Stimulated activated naive CD8-positive, alpha-beta T cell treated with anti-CD3 and anti-CD28 coated beads, Interleukin-15, Interleukin-2, amounts not matched to agents 100 U/mL and 50 U/mL, for 24 hours (primary cell): ENCODE measurements around the gene FZD10.

Source experiments
- ATAC-seq: fragments of 150-1000 bp; cut with Tn5 transposase; one replicate; pipeline ENCODE4 v1.10.0; 2021
- DNase-seq: peaks from one replicate; pipeline ENCODE4 v3.0.0; 2021

FZD10 gene

GRCh38 chr12:130154276-130155070, 7.8 kb upstream of the FZD10 start:
- DNase-seq: no peak
- ATAC-seq: no peak

- DNase-seq (no peak), ATAC-seq (no peak)
These were observed 6.7 kb upstream of the FZD10 start for GRCh38 chr12:130155416-130156073.

DNA sequence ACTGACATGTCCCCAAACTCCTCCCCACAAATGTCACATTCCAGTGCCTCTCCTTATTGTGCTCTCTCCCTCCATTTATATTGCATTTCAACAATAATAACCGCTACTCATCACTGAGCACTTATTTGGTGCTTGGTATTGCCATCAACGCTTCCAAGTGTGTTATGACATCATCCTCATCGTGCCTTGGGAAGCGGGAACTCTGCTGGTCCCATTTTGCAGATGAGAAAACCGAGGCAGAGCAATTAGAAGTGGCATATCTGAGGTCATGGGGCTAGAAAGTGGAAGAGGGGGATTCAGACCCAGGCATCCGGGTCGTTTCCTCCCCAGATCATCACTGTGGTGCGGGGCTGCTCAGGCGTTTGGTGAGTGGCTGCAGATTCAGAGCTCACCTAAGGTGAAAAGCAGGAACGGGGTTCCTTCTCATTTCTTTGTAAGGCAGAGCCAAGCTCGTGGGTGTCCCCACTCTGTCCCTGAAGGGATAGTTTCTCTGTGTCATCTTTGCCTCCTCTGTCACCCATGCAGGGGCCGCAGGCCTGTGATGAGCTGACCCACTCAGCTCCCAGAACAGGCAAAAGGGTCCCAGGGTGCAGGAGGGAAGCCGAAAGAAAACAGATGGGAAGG, 5.5 kb upstream of the FZD10 start:
- DNase-seq (no peak), ATAC-seq (no peak)

GRCh38 chr12:130157998-130158753, 4.1 kb upstream of the FZD10 start:
- DNase-seq (no peak), ATAC-seq (no peak)

DNA sequence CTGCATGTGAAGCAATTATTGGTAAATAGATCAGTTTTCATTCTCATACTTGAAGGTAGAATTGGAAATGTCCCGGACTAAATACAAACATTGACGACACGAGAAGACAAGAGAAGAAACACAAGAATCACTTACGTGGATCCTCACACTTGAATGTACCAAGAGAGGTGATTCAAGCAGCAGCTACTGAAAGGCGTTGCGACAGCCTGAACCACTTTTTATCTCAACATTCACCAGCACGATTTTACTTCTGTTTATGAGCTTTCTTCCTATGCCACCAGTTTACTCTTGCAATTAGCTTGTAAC, 3.6 kb upstream of the FZD10 start:
- no peak for ATAC-seq
- DNase-seq: no peak

DNA sequence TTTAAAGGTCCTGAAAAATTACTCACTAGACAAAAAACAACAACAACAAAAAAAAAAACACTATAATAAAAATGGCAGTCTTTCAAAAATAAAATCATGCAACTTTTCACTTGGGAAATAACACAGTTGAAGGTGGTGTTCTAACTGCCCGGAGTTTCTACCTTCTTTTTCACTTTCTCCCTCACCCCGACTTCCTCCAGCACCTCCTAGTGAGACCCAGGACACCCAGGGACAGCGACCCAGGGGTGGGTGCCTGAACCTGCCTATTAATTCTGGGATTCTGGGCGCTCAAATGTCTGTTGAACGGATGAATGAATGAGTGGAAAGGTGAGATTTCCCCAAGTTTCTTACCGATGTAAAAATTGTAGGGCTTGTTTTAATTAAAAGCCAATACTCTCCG, 2.0 kb upstream of the FZD10 start:
- ATAC-seq: no peak
- no peak for DNase-seq

GRCh38 chr12:130160711-130161231, 1.5 kb upstream of the FZD10 start:
- DNase-seq: no peak
- no peak for ATAC-seq

- DNase-seq: no peak
- no peak for ATAC-seq
These were observed 712 bp upstream of the FZD10 start for GRCh38 chr12:130161261-130162243.

DNA sequence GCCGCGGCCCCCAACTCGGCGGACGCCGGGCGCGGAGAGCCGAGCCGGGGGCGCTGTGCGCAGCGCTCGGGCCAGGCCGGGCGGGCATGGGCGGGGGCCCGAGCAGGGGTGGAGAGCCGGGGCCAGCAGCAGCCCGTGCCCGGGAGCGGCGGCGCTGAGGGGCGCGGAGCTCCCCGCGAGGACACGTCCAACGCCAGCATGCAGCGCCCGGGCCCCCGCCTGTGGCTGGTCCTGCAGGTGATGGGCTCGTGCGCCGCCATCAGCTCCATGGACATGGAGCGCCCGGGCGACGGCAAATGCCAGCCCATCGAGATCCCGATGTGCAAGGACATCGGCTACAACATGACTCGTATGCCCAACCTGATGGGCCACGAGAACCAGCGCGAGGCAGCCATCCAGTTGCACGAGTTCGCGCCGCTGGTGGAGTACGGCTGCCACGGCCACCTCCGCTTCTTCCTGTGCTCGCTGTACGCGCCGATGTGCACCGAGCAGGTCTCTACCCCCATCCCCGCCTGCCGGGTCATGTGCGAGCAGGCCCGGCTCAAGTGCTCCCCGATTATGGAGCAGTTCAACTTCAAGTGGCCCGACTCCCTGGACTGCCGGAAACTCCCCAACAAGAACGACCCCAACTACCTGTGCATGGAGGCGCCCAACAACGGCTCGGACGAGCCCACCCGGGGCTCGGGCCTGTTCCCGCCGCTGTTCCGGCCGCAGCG, 639 bp downstream of the FZD10 start:
- ATAC-seq: no peak
- no peak for DNase-seq

DNA sequence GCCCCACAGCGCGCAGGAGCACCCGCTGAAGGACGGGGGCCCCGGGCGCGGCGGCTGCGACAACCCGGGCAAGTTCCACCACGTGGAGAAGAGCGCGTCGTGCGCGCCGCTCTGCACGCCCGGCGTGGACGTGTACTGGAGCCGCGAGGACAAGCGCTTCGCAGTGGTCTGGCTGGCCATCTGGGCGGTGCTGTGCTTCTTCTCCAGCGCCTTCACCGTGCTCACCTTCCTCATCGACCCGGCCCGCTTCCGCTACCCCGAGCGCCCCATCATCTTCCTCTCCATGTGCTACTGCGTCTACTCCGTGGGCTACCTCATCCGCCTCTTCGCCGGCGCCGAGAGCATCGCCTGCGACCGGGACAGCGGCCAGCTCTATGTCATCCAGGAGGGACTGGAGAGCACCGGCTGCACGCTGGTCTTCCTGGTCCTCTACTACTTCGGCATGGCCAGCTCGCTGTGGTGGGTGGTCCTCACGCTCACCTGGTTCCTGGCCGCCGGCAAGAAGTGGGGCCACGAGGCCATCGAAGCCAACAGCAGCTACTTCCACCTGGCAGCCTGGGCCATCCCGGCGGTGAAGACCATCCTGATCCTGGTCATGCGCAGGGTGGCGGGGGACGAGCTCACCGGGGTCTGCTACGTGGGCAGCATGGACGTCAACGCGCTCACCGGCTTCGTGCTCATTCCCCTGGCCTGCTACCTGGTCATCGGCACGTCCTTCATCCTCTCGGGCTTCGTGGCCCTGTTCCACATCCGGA, 1.4 kb downstream of the FZD10 start:
- DNase-seq: no peak
- no peak for ATAC-seq

DNA sequence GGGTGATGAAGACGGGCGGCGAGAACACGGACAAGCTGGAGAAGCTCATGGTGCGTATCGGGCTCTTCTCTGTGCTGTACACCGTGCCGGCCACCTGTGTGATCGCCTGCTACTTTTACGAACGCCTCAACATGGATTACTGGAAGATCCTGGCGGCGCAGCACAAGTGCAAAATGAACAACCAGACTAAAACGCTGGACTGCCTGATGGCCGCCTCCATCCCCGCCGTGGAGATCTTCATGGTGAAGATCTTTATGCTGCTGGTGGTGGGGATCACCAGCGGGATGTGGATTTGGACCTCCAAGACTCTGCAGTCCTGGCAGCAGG, 1.9 kb downstream of the FZD10 start:
- no peak for ATAC-seq
- no peak for DNase-seq

DNA sequence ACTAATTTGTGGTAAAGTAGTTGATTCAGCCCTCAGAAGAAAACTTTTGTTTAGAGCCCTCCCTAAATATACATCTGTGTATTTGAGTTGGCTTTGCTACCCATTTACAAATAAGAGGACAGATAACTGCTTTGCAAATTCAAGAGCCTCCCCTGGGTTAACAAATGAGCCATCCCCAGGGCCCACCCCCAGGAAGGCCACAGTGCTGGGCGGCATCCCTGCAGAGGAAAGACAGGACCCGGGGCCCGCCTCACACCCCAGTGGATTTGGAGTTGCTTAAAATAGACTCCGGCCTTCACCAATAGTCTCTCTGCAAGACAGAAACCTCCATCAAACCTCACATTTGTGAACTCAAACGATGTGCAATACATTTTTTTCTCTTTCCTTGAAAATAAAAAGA, 2.7 kb downstream of the FZD10 start:
- DNase-seq (no peak), ATAC-seq (no peak)

- DNase-seq (no peak), ATAC-seq (no peak)
These were observed 4.0 kb downstream of the FZD10 start for GRCh38 chr12:130166306-130166705.

- ATAC-seq (no peak), DNase-seq (no peak)
These were observed 5.3 kb downstream of the FZD10 start for GRCh38 chr12:130167537-130167936.

DNA sequence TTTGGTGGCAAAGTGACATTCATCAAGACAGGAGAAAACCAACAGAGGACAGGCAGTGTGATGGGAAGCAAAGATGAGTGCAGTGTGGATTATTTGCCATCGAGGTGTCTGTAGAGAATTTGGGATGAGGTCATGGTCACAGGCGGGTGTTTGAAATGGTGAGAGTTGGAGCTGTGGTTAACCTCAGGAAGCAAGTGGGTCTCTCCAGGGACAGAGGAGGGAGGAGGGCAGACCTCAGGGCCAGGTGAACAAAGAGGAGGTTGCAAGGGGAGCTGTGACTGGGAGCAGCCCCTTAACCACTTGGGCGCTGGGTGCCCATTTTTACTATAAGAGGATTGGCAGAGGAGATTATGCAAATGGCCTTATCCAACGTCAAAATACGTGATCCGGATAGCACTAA, 7.0 kb downstream of the FZD10 start:
- ATAC-seq (no peak), DNase-seq (no peak)

DNA sequence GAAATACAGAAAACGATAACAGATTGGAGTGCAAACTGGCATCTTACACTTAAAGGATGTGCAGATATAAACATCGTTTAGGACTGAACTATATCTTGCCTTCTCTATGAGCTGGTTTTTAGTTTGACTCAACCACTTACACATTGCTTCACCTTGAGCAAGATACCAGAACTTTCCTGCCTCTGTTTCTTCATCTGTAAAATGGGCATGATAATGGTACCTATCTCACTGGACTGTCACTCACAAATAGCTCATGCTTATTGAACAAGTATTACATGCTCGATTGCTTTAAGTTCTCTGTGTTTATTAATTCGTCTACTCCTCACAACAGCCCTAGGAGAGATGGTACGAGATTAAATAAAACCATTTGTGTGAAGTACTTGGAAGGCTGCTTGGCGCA, 7.7 kb downstream of the FZD10 start:
- ATAC-seq: no peak
- no peak for DNase-seq

DNA sequence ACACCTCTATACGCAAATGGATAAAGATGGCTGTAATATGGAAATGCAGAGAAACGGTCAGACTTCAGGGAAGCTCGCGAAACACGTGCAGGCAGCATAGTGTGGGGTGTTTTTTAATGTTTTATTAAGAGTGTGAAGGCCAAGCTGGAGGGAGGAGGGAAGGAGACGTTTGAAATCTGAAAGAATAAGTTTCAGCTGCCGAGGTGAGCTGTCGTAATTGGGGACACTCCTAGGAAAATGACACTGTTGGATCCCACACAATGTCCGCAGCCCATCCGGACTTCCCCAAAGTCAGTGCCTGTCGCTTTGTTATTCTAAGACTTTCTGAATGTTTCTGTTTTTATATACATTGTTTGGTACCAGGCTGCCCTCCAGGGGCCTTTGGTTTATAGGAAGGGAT, 8.3 kb downstream of the FZD10 start:
- no peak for DNase-seq
- ATAC-seq: no peak

DNA sequence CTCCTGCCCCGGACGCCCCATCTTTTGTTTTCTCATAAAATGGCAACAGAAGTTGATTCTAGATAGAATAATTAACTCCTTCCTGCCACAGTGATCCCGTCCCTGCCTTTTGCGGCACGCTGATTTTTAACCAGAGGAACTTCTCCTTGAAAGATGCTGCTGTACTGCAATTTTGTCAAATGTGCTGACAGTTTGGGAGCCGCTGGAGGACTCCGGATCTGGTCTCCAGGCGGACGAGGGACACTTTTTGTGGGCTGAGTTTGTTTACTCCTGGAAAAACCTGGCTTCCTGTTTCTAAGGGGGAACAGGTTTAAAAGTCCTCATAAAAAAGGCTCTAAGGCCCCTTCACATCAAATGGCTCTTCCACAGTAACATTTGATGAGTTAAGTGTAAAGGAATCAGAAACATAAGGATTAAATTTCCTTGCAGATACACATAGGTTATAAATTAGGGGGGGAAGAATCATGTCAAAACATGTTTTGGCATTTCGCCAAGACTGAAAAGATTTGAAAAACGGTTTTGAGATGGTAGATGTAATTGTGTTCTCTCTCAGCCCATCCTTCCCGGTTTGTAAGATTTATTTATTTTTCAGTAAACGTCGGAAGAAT, 15.5 kb downstream of the FZD10 start:
- DNase-seq (no peak), ATAC-seq (no peak)

GRCh38 chr12:130178282-130178681, 16.0 kb downstream of the FZD10 start:
- DNase-seq: no peak
- ATAC-seq: no peak

DNA sequence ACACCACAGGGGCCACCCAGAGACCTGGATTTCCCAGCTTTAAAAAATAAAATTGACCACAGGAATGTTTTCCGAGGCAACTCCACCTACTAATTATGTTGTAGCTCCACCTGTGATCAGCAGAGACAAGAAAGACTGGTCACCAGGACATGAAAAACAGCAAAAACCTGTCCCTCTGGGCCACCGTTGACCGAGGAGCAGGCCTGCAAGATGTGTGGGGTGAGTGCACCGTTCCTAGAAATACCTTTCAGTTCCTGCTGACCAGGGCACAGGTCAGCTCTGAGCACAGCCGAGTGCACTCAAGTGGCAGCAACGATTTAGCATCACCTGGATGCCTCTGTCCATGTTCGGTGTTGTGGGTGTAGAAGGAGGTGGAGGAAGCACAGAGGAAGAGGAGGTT, 16.9 kb downstream of the FZD10 start:
- no peak for ATAC-seq
- no peak for DNase-seq
